ENCODE results near the gene TRIM67. TPM values are rescaled to one million over a fixed set of nuclear protein-coding genes. Genes with fewer than 3 reads are reported as not detected.

Gene TRIM67
- total RNA-seq, 1 experiment from 2014 or later, result 0.06 TPM

DNA sequence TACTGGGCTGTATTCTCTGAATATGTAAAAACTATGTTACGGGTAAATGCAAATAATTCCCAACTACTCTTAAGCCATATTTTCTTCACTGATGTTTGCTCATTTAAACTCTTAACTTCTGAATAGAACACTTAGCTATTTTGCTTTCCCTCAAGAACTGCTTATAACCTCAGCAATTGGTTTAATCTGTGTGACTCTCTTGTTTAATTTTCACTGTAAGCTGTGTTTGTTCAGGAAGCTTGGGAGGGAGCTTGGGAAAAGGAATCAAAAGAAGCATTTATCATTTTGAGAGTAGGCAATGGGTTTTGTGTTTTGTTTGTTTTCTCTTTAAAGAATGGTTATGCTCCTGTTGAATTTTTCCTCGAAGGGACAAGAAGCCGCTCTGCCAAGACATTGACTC, 103.5 kb downstream of the TRIM67 start:
- CTCF ChIA-PET, result no interaction called here
- Histone ChIP-seq H3K9me3 (ENCODE audit: low read depth, low read length, poor library complexity, severe bottlenecking) (no peaks in the 10 kb centered on the region), H3K36me3 (ENCODE audit: insufficient read depth, low read length, poor library complexity, severe bottlenecking) (peaks cover 49% of the 10 kb centered on the region), H3K4me3 (ENCODE audit: low read depth, low read length, poor library complexity, severe bottlenecking) (no peak overlapping the region), H3K4me1 (ENCODE audit: insufficient read depth, low read length, poor library complexity, severe bottlenecking) (no peaks in the 10 kb centered on the region), H3K27ac (ENCODE audit: low read depth, low read length, poor library complexity, severe bottlenecking) (no peak overlapping the region), H3K27me3 (replicated peaks; ENCODE audit: insufficient read depth, low read depth, low read length, poor library complexity) (no peaks in the 10 kb centered on the region)
- POLR2A ChIA-PET (ENCODE audit: low non-redundant PET), result interaction anchor here (0.6 kb wide), 1 partner anchor 11 kb away, joined by 3 read pairs; no protein-coding TSS in a partner anchor
- TF ChIP-seq CTCF (conservative IDR thresholded peaks at IDR 0.05; ENCODE audit: low read depth, low read length) (no peak), EZH2 (IDR thresholded peaks at IDR 0.05; ENCODE audit: borderline replicate concordance, low read depth, low read length, poor library complexity, severe bottlenecking) (no peak)
- no peak for DNase-seq (ENCODE audit: low spot score)
- BruUV-seq (replicated peaks), result no TSS peak
- intact Hi-C loops (cut with micrococcal nuclease; ENCODE audit: unreplicated experiment), result no loop called here

- H3K4me1 ChIP-seq (ENCODE audit: insufficient read depth, low read length, poor library complexity, severe bottlenecking), result no peaks in the 10 kb centered on the region
- H3K27me3 ChIP-seq (replicated peaks; ENCODE audit: insufficient read depth, low read depth, low read length, poor library complexity), result no peaks in the 10 kb centered on the region
- TF ChIP-seq CTCF (conservative IDR thresholded peaks at IDR 0.05; ENCODE audit: low read depth, low read length), result no peak
- TF ChIP-seq EZH2 (IDR thresholded peaks at IDR 0.05; ENCODE audit: borderline replicate concordance, low read depth, low read length, poor library complexity, severe bottlenecking), result no peak
- ChIA-PET CTCF (no interaction called here), POLR2A (ENCODE audit: low non-redundant PET) (no interaction called here)
- no peak overlapping the region for H3K4me3 ChIP-seq (ENCODE audit: low read depth, low read length, poor library complexity, severe bottlenecking)
- peaks cover 48% of the 10 kb centered on the region for H3K36me3 ChIP-seq (ENCODE audit: insufficient read depth, low read length, poor library complexity, severe bottlenecking)
- H3K27ac ChIP-seq (ENCODE audit: low read depth, low read length, poor library complexity, severe bottlenecking), result no peak overlapping the region
- DNase-seq (ENCODE audit: low spot score), result no peak
- H3K9me3 ChIP-seq (ENCODE audit: low read depth, low read length, poor library complexity, severe bottlenecking), result no peaks in the 10 kb centered on the region
- intact Hi-C loops (cut with micrococcal nuclease; ENCODE audit: unreplicated experiment), result no loop called here
- BruUV-seq (replicated peaks), result no TSS peak
Observed at GRCh38 chr1:231266811-231267322, 105.0 kb downstream of the TRIM67 start.

Other genes with a start within 250 kb of the TRIM67 start
- gene TTC13, start 183.2 kb upstream of the TRIM67 start, total RNA-seq (2021), result 28.9 and 30.1 TPM in 2 replicates
- gene ARV1, start 183.0 kb upstream of the TRIM67 start, total RNA-seq (2021), result 27.1 and 27.3 TPM in 2 replicates
- gene FAM89A, start 121.8 kb upstream of the TRIM67 start, total RNA-seq (2021), result 9.9 and 12.1 TPM in 2 replicates
- 73.7 and 75.0 TPM in 2 replicates for gene GNPAT, start 79.2 kb downstream of the TRIM67 start, total RNA-seq (2021)
- 13.0 and 13.8 TPM in 2 replicates for gene EXOC8, start 175.8 kb downstream of the TRIM67 start, total RNA-seq (2021)
- gene SPRTN, start 176.2 kb downstream of the TRIM67 start, total RNA-seq (2021), result 21.6 and 27.2 TPM in 2 replicates

All from A673 (cell line).